ENCODE measurements around the gene ABLIM2. TPM values are rescaled to one million over a fixed set of nuclear protein-coding genes. Genes with fewer than 3 reads are reported as not detected.

The ABLIM2 gene
- total and polyA plus RNA-seq, 2 of the 13 experiments (the other 11 are each of a cell fraction or from before 2014, with no cell fraction given), result 0.20 to 0.37 TPM

DNA sequence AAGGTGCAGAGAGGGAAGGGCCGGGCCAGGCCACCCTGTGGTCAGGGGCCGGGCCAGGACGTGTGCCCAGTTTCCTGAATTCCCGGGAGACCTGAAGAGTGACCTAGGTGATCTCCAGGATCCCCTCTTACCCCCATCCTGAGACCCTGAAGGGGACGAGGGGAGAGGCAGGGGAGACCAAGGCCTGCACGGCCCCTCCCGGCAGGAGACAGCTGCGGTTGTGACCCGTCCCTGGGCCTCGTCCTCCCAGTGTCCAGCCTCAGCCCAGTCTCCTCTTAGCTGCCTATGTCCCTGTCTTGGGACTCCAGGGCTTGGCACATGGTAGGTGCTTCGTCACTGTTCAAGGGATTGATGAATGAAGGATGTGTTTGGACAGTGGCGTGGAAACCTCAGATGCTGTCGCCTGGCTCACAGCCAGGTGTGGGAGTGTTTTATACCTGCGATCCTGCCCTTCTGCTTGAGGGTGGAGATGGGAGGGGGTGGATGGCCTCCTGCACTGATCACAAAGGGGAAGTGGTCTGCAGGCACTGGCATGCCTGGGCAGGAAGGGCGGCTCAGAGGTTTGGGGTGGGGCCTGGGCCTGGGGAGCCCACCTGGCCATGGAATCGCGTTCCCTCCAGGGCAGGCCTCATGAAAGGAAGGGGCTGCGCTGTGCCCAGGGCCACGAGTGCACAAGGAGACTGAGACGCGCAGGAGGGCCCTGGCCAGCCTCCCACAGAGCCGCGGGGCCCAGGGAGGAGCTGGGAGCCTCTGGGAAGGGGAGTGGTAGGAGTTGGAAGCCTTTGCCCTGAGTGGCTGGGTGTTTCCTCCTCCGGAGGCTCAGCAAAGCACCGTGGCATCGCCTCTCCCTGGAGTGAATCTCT is 47.4 kb upstream of the ABLIM2 start:
- ATAC-seq (no peak), FAIRE-seq (no peak), DNase-seq (ENCODE audit: low spot score) (no peak)
- ChIA-PET CTCF (ENCODE audit: low intra/inter-chr PET ratio, low total read pairs) (no interaction called here), POLR2A (no interaction called here)
- Histone ChIP-seq H3K4me3 (replicated peaks in 1 of 3; ENCODE audit: insufficient read depth in 1 of 3, low read depth in 2 of 3, low read length in 3 of 3) (no peak overlapping the region), H3K4me2 (ENCODE audit: low read depth, low read length) (no peak overlapping the region), H3K27ac (ENCODE audit: extremely low read length, insufficient read depth, low read length) (no peak overlapping the region), H2AFZ (ENCODE audit: low read length) (no peak overlapping the region), H3K9me3 (ENCODE audit: low read length) (no peaks in the 10 kb centered on the region), H4K20me1 (ENCODE audit: insufficient read depth, low read length) (peaks cover 24% of the 10 kb centered on the region; the same call in 1 of the 2 replicates), H3K9ac (ENCODE audit: insufficient read depth, low read depth, low read length) (no peak overlapping the region), H3K4me1 (ENCODE audit: insufficient read depth, low read length) (peaks cover 40% of the 10 kb centered on the region), H3K36me3 (replicated peaks in 1 of 2; ENCODE audit: control insufficient read depth in 1 of 2, insufficient read depth in 2 of 2, low read length in 2 of 2) (peaks cover 13 to 37% of the 10 kb centered on the region in 2 experiments; a peak in 4 of 5 replicates), H3K27me3 (ENCODE audit: control insufficient read depth in 1 of 2, insufficient read depth in 2 of 2, low read length in 2 of 2) (no peaks in the 10 kb centered on the region), H3K79me2 (ENCODE audit: insufficient read depth, low read length) (peaks cover 37% of the 10 kb centered on the region)
- WGBS (ENCODE audit: low lambda C conversion rate), result 93% methylated on average over 17 of the region's 26 CpGs
- no peak for TF ChIP-seq ZNF224 (CRISPR knock-in tag; IDR thresholded peaks at IDR 0.05)
- TF ChIP-seq RBFOX2 (IDR thresholded peaks at IDR 0.05; ENCODE audit: low read depth, low read length), result peak; percentile 62
- peak; percentile 27 for TF ChIP-seq AGO2 (optimal IDR thresholded peaks at IDR 0.05; ENCODE audit: low read depth, low read length)
- TF ChIP-seq, protein P1, sequence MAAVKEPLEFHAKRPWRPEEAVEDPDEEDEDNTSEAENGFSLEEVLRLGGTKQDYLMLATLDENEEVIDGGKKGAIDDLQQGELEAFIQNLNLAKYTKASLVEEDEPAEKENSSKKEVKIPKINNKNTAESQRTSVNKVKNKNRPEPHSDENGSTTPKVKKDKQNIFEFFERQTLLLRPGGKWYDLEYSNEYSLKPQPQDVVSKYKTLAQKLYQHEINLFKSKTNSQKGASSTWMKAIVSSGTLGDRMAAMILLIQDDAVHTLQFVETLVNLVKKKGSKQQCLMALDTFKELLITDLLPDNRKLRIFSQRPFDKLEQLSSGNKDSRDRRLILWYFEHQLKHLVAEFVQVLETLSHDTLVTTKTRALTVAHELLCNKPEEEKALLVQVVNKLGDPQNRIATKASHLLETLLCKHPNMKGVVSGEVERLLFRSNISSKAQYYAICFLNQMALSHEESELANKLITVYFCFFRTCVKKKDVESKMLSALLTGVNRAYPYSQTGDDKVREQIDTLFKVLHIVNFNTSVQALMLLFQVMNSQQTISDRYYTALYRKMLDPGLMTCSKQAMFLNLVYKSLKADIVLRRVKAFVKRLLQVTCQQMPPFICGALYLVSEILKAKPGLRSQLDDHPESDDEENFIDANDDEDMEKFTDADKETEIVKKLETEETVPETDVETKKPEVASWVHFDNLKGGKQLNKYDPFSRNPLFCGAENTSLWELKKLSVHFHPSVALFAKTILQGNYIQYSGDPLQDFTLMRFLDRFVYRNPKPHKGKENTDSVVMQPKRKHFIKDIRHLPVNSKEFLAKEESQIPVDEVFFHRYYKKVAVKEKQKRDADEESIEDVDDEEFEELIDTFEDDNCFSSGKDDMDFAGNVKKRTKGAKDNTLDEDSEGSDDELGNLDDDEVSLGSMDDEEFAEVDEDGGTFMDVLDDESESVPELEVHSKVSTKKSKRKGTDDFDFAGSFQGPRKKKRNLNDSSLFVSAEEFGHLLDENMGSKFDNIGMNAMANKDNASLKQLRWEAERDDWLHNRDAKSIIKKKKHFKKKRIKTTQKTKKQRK (IDR thresholded peaks at IDR 0.05; ENCODE audit: low read length), result no peak
- TF ChIP-seq POLR2G (IDR thresholded peaks at IDR 0.05; ENCODE audit: low read depth, low read length), result no peak
- in situ Hi-C loops (cut with HindIII; ENCODE audit: extremely low pct_ligation_motif_present, low pct_unique_long_range_greater_than_20kb), result no loop called here
- no TSS peak for BruUV-seq (replicated peaks)
- intact Hi-C loops (cut with micrococcal nuclease; ENCODE audit: unreplicated experiment), result no loop called here

Measured in HepG2 (cell line).